Measurements from ENCODE around the gene HEBP1.

The HEBP1 gene

DNA sequence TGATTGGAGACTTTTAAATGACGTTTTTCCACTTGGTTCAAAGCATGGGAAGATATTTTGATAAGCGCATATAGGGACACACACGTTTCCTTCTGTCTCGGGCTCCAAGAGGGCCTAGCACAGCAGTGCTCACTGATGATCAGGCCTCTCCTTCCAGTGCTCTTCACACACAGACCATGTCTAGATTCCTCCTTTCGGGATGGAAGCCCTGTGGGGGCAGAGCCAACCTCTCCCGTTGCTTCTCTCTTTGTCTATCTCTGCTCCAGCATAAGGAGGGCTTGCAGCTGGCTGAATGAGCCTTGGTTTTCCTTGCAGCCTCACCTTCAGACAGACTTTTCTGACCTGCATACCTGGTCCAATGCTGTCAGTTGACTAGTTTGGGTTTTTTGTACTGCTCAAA lies 70.4 kb downstream of the HEBP1 start:
- H2AFZ ChIP-seq (ENCODE audit: low read depth, low read length): no peak overlapping the region
- H3K4me1 ChIP-seq (ENCODE audit: insufficient read depth, low read length): peaks cover 18% of the 10 kb centered on the region
- peaks cover 5% of the 10 kb centered on the region for H3K27me3 ChIP-seq (ENCODE audit: insufficient read depth, low read length)
- no peak overlapping the region for H3K4me3 ChIP-seq (ENCODE audit: low read length)
- H3K9me3 ChIP-seq (ENCODE audit: low read length): peaks cover 2% of the 10 kb centered on the region
- H3K36me3 ChIP-seq (ENCODE audit: insufficient read depth, low read length): no peaks in the 10 kb centered on the region

DNA sequence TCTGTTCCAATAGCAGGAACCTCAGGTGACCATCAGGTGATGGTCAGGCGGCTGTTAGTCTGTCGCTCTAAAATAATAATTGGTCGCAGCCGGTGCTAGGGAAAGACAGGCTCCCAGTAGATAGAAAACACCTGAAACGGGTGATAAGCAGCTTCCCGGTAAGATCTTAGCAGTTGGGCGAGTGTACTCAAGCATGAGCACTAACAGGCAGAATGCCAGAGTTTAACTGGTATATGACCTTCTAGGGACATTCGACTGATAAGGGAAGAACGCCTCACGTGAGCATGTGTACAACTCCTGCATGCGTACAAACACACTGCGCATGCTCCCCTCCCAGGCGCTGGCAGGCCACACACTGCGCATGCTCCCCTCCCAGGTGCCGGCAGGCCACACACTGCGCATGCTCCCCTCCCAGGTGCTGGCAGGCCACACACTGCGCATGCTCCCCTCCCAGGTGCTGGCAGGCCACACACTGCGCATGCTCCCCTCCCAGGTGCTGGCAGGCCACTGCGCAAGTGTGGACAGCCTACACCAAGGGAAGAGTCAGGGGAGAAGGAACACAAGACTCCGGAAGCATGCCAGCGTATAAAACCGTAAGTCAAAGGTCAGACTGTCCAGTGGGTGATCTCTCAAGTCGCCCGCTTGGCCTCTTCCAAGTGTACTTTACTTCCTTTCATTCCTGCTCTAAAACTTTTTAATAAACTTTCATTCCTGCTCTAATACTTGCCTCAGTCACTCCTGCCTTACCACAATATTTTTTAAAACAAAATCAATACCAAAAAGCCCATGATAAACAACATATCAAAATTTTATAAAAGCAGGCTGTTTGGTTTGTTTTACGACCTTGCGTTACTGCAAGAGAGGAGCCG lies 72.6 kb downstream of the HEBP1 start:
- Histone ChIP-seq H3K4me1 (ENCODE audit: insufficient read depth, low read length) (peaks cover 7% of the 10 kb centered on the region), H3K4me3 (ENCODE audit: low read length) (no peak overlapping the region), H2AFZ (ENCODE audit: low read depth, low read length) (no peak overlapping the region)

DNA sequence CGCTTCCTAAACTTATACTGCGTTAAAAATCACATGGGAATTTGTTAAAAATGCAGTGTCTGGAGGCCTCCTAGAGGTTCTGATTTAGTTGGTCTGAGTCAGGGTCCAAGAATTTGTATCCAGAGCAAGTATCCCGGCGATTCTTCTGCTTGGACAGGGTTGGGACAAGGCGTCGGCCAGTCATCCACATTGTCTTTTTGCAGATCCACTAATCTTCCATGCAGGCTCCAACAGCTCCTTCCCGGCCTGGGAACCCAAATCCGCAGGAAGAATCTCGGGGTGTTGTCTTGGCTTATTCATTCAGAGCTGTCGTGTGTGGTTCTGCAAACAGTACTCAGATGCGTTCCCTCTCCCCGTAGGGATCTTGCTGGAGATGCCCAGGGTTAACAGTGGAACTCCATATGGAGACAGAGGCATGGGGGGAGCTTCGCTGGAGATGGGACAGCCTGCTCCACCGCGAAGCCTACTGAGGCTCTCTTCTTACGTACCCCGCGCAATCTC lies 73.4 kb downstream of the HEBP1 start:
- Histone ChIP-seq H2AFZ (ENCODE audit: low read depth, low read length) (no peak overlapping the region), H3K4me1 (ENCODE audit: insufficient read depth, low read length) (peaks cover 7% of the 10 kb centered on the region), H3K9me3 (ENCODE audit: low read length) (peaks cover 2% of the 10 kb centered on the region), H3K4me3 (ENCODE audit: low read length) (no peak overlapping the region), H3K36me3 (ENCODE audit: insufficient read depth, low read length) (no peaks in the 10 kb centered on the region), H3K27me3 (ENCODE audit: insufficient read depth, low read length) (peaks cover 5% of the 10 kb centered on the region)

More for the DNA sequence above, 72.6 kb downstream of the HEBP1 start:
- Histone ChIP-seq H3K36me3 (ENCODE audit: insufficient read depth, low read length) (no peaks in the 10 kb centered on the region), H3K9me3 (ENCODE audit: low read length) (peaks cover 2% of the 10 kb centered on the region), H3K27me3 (ENCODE audit: insufficient read depth, low read length) (peaks cover 5% of the 10 kb centered on the region)

DNA sequence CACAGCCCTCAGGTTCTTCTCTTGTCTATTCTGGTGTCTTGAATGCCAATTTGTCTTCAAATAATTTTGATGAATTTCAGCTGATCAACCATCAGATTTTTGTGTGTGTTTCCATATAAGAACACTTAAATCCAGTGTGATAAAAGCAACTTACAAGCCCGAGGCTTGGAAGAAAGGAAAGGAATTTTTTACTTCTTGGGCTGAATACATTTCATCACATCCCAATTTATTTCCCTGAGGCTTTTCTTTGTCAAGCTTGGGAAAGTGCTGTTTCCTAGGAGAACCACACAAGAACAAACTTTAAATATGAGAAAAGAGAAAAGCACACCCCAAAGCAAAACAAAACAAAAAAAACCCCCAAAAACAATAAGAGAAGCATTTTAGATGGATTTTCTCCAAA lies 74.7 kb downstream of the HEBP1 start:
- Histone ChIP-seq H3K9me3 (ENCODE audit: low read length) (peaks cover 2% of the 10 kb centered on the region), H2AFZ (ENCODE audit: low read depth, low read length) (no peak overlapping the region), H3K4me3 (ENCODE audit: low read length) (no peak overlapping the region), H3K4me1 (ENCODE audit: insufficient read depth, low read length) (peaks cover 7% of the 10 kb centered on the region), H3K27me3 (ENCODE audit: insufficient read depth, low read length) (peaks cover 5% of the 10 kb centered on the region), H3K36me3 (ENCODE audit: insufficient read depth, low read length) (no peaks in the 10 kb centered on the region)

Data from neuron (in vitro differentiated cells).